SKM-1 treated with dmso at 0.1 percent for 144 hours (cell line): Measurements from ENCODE around the gene SGMS1.
A peak's percentile ranks its signal among the peaks of the same experiment; 100 is the strongest.
"Not testable (repeated sequence)": the region's sequence is repeated elsewhere in the genome, so short reads cannot be mapped to it uniquely, and the experiment has no call there.

ENCODE experiments used
- DNase-seq: peaks from one replicate; lab custom pipeline; 2025; ENCODE audit not compliant: unreplicated experiment; lab: John Stamatoyannopoulos, UW

Gene SGMS1

DNA sequence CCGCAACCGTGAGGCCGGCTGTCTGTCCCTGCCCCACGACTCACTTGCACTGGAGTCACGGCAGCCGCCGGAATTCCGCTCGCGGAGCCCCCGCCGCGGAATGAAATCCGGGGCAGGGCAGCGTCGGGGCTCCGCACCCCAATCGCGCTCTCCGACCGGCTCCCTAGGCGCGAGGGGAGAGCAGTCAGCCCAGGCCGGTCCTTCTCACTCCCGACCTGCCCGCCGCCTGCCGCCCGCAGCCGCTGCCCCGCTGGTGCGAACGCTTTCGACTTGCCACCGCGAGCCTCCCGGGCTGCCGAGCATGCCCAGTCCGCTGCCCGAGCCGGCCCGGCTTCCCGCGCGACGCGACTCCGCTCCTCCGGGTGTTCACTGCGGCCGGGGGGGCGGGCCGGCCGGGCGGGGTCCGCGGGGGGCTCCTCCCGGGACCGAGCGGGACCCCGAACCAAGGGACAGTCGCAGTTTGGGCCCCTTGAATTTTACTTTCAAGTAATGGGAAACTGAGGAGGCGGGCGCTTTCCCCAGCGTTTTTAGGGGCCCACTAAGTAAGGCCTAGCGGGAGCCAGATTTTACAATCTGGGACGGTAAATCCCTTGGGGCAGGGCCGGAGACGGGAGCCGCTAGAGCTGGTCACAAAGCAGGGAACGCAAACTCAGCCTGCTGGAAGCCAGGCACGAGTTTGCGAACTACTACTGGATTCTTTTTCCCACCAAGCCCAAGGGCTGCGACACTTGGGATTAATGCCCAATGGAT is at the start of gene SGMS1:
Gene SGMS1, minus strand, starts transcription at position 294 of the 750 bp plus-strand sequence. CDS start 279,842 bp downstream, outside the sequence.
- peak; percentile 69 for DNase-seq

DNA sequence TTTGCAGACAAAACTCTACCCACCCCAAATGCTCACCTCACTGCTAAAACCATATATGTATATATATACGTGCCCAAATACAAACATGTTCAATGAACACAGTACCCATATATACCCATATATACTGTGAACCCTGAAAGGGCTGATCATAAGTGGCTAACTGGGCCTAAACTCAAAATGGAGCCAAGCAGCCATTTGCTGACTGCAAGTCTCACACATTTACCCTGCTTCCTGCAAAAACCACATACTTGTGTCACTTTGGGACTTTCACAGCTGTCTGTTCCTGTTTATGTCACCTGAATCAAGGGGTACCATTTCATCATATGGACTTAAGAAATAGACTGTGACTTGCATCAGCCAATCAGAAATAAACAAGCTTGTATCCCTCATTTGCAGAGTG is 48.4 kb upstream of the SGMS1 start:
- DNase-seq: peak; percentile 31

DNA sequence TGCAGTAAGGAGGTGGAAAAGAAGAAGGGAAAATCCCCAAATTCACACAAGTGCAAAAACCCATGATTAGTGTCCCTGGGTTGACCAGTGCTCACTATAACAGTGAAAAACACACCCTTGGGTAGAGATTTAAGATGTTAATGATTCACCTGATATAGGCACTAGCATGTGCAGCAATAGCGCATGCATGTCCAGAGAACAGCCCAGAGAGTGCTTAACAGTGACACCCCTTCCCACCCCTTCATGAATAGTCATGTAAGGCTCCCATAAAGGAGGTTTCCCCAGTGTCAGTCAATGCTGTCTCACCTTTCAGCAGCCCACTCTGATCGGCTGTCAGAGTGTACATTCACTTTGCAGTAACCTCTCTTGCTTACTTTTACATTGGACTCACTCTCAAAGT is 47.9 kb upstream of the SGMS1 start:
- not testable (repeated sequence) for DNase-seq

DNA sequence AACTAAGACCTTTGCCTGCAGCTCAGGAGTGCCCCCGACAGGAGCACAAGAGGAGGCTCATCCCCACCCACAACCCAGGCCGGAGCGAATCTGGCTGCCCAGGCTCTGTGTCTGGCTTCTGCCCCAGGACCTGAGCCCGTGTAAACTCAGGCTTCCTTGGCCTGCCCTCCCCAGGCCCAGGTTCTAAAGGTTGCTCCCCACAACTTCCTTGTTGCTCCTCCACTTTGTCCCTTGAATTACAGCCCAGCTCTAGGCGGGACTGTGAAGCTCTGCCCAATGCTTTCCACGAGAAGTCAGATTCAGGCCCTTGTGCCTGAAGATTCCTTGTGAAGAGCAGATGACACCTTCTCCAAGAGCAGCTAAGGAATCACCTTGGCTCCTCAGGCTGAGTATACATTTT is 46.2 kb upstream of the SGMS1 start:
- not testable (repeated sequence) for DNase-seq

- not testable (repeated sequence) for DNase-seq
Measured at GRCh38 chr10:50667353-50667752, 43.6 kb upstream of the SGMS1 start.

GRCh38 chr10:50662420-50662819 is 38.7 kb upstream of the SGMS1 start:
- DNase-seq: not testable (repeated sequence)

DNA sequence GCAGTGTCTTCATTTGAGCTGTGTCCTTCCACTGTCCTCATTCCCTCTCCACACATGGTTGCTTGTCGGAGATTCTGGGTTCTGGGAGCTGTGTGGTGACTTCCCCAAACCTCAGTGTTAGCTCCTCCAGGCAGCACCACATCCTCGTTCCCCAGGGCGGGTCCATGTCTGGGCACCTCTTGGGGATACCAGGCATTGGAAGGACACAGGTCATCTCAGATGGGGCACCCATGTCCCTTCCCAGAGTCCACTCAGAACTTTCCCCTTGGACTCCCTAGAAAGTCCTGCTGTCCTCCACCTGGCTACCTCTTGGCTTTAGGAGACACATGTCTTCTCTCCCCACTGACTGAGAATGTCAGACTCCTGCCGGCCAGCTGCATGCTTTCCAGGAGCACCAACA is 37.8 kb upstream of the SGMS1 start:
- DNase-seq: not testable (repeated sequence)

- DNase-seq: peak; percentile 22
Measured at GRCh38 chr10:50659865-50660730, 36.3 kb upstream of the SGMS1 start.

DNA sequence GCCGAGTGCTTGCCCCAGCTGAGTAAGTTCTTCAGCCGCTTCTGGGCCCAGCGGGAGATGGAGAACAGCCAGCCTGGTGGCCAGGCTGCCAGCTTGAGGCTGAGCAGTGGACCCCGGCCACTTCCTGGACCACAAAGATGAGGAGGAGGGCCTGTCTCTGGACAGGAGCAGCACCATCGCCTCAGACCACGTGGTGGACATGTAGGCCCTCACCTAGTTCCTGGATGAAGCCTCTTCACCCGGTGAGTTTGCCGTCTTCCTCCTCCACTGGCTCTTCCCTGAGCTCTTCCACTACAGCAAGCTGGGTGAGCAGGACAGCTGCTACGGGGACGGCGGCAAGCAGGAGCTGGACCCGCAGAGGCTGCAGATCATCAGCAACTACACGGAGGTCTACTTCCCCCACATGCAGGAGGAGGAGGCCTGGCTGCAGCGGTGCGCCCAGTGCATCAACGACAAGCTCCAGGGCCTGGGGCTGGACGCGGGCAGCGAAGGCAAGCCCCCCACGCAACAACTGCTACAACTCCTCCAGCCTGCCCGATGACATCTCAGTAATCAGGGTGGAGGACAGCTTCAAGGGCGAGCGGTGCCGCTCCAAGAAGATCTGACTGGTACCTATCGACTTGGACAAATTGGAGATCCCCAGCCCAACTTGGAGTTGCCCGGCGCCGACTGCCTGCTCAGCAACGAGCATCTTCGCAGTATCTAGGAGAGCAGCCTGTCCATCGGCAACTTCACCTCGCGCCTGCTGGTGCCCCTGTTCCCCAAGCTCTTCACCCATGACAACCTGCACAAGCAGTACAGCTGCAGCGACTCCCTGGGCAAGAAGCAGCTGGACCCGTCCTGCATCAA is 35.5 kb upstream of the SGMS1 start:
- DNase-seq: not testable (repeated sequence)

- no peak for DNase-seq
Measured at GRCh38 chr10:50658165-50658564, 34.4 kb upstream of the SGMS1 start.

GRCh38 chr10:50653758-50654157 is 30.0 kb upstream of the SGMS1 start:
- peak; percentile 11 for DNase-seq

GRCh38 chr10:50653142-50653541 is 29.4 kb upstream of the SGMS1 start:
- DNase-seq: peak; percentile 4

DNA sequence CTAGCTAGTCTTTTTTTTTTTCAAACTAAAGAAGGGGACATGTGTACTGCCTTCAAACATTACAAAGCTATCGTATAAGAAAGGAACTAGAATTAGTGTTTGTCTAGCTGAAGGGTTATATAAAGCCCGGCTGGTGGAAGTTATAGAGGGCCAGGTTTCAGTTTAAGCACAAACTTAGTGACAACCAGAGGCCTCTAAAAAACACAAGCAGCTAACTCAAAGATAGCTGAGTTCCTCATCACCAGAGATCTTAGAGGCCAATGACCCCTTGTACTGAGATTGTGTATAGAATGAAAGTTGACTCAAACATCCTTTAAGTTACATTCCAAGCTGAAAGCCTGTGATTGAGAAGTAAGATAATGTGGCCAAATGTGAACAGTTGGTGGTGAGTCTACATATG is 28.1 kb upstream of the SGMS1 start:
- no peak for DNase-seq

DNA sequence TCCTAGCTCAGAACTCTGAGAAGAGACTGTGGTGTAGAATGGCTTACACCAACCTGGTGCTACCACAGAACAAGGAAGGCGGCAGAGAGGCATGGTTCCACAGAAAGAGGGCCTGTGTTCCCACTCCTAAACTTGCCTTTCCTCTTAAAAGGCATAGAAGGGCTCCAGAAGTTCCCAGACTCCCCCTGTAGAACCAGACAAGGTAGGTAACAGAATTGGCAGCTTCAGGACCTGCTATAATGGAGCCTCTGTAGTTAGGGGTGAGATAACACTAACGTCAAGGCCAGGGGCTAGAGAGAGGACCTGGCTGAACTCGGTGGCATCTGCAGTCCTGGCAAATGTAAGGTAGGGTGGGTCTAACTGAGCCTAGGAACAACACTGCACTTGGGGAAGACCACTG is 26.7 kb upstream of the SGMS1 start:
- DNase-seq: no peak

- no peak for DNase-seq
Measured at GRCh38 chr10:50648935-50649227, 25.1 kb upstream of the SGMS1 start.

DNA sequence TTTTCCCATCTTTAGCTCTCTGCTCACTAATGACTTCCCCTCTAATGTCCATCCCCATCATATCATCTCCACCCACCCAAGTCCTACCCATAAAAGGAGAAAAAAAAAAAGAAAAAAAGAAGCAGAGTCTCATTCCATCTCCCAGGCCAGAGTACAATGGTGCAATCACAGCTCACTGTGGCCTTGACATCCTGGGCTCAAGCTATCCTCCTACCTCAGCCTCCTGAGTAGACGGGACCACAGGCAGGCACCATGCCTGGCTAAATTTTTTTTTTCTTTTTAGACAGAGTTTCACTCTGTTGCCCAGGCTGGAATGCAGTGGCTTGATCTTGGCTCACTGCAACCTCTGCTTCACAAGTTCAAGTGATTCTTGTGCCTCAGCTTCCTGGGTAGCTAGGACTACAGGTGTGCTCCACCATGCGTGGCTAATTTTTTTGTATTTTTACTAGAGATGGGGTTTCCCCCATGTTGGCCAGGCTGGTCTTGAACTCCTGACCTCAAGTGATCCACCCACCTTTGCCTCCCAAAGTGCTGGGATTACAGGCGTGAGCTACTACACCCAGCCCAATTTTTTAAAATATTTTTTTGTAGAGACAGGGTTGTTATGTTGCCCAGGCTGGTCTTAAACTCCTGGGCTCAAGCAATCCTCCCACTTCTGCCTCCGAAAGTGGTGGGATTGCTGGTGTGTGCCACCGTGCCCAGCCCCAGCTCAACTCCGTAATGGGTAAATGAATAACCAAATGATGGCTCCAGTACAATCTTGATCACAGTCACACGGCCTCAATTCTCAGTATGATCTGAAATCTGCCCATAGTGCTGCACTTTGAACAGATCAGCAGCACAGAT is 24.6 kb upstream of the SGMS1 start:
- no peak for DNase-seq

GRCh38 chr10:50647350-50647749 is 23.6 kb upstream of the SGMS1 start:
- DNase-seq: not testable (repeated sequence)

DNA sequence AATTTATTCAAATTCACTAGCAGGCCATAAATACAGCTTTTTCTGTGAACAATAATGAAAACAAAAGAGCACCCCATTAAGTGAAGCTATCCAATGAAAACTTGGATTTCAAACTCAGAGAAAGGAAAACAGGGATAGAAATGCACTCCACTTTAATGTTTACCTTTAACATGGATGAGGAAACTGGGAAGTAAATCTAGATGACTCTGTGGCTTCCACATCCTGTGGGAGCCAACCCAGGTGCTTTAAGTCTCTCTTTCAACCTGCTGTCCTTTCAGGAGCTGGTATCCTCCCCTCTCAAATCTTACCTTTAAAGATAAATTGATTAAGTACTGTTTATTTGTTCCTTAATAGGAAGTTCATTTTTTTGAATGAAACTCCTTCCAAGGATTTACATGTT is 21.5 kb upstream of the SGMS1 start:
- DNase-seq: no peak

DNA sequence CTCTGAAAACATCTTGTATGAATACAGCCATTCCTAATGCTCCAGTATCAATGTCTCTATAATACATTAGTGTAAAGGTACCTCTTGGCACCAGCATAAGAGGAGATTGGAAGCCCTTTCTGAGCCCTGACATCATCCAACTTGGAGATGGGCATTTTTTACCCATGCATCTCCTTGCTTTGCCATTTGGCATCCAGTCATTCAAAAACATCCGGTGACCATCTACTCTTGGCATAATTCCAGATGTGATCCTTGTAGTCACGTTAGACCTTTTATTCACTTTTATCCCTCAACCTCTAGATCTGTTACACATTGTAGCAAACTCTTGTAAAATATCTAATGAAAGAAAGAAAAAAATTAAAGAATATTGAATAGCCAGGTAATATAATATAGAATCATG is 17.9 kb upstream of the SGMS1 start:
- no peak for DNase-seq

- no peak for DNase-seq
Measured at GRCh38 chr10:50640238-50640637, 16.5 kb upstream of the SGMS1 start.
